Measurements from ENCODE around the gene CTSC. TPM values are rescaled to one million over a fixed set of nuclear protein-coding genes. Genes with fewer than 3 reads are reported as not detected.
A peak's percentile ranks its signal among the peaks of the same experiment; 100 is the strongest.

The CTSC gene
- polyA plus RNA-seq, 1 donor (not counting 4 experiments of a cell fraction or from before 2014, with no cell fraction given) = 658 TPM

GRCh38 chr11:88341522-88342251, 4.2 kb upstream of the CTSC start:
- Histone ChIP-seq H3K27ac (ENCODE audit: control insufficient read depth, insufficient read depth, low read length) (no peak overlapping the region), H3K27me3 (ENCODE audit: control insufficient read depth, extremely low read depth, insufficient read depth, low read length) (no peaks in the 10 kb centered on the region), H3K9me3 (ENCODE audit: control insufficient read depth, low read depth, low read length) (no peaks in the 10 kb centered on the region), H3K79me2 (ENCODE audit: control insufficient read depth, insufficient read depth, low read length) (peaks cover 11% of the 10 kb centered on the region), H3K9me1 (ENCODE audit: control insufficient read depth, extremely low read depth, insufficient read depth, low read length) (no peaks in the 10 kb centered on the region), H3K4me3 (ENCODE audit: control insufficient read depth in 2 of 3, extremely low read depth in 1 of 3, insufficient read depth in 2 of 3, low read depth in 1 of 3, low read length in 3 of 3) (no peak overlapping the region), H3K4me1 (ENCODE audit: control insufficient read depth, extremely low read depth, insufficient read depth, low read length) (peaks cover 17% of the 10 kb centered on the region), H3K36me3 (ENCODE audit: control insufficient read depth in 2 of 2, extremely low read depth in 1 of 2, insufficient read depth in 2 of 2, low read length in 2 of 2) (no peaks in the 10 kb centered on the region), H4K20me1 (ENCODE audit: control insufficient read depth, extremely low read depth, insufficient read depth, low read length) (no peaks in the 10 kb centered on the region), H3K9ac (ENCODE audit: control insufficient read depth, extremely low read depth, insufficient read depth, low read length) (no peak overlapping the region), H3K4me2 (ENCODE audit: control insufficient read depth, extremely low read depth, insufficient read depth, low read depth, low read length) (no peak overlapping the region), H2AFZ (ENCODE audit: control insufficient read depth, low read length) (no peak overlapping the region)
- FAIRE-seq (no peak), DNase-seq (ENCODE audit: low read depth, low spot score) (no peak)
- dilution Hi-C loops (cut with MboI; ENCODE audit: extremely low pct_ligation_motif_present, low sequenced_read_pairs) = loop anchor here (25.0 kb wide), 1 partner anchor 196 kb away; no protein-coding TSS in a partner anchor
- TF ChIP-seq EZH2 (IDR thresholded peaks at IDR 0.05; ENCODE audit: low read length) (no peak), CTCF (optimal IDR thresholded peaks at IDR 0.05 in 1 of 3, IDR thresholded peaks at IDR 0.05 in 1 of 3, conservative IDR thresholded peaks at IDR 0.05 in 1 of 3; ENCODE audit: extremely low read depth in 1 of 3, insufficient read depth in 2 of 3, low read length in 3 of 3) (peak in 1 of 3 experiments; percentile 17)

DNA sequence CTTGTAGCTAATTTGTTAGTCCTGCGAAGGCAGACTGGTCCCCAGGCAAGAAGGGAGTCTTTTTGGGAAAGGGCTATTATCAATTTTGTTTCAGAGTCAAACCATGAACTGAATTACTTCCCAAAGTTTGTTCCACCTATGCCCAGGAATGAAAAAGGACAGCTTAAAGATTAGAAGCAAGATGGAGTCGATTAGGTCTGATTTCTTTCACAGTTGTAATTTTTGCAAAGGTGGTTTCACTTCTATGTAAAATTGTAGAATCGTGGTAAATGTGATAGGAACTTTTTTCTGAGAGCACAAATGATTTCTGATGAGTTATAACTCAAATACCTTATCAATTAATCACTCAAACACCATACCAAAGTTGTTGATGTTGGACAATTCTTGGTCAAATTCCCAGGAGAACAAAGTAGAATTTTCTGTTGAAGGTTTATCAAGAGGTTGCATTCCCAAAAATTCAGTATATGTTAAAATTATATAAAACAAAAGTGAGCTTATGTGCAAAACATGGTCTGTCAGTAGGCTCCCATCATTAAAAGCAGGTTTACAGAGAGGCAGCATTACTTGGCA, 2.9 kb upstream of the CTSC start:
- Histone ChIP-seq H3K9me1 (ENCODE audit: control insufficient read depth, extremely low read depth, insufficient read depth, low read length) (no peaks in the 10 kb centered on the region), H3K9me3 (ENCODE audit: control insufficient read depth, low read depth, low read length) (no peaks in the 10 kb centered on the region), H3K4me2 (ENCODE audit: control insufficient read depth, extremely low read depth, insufficient read depth, low read depth, low read length) (no peak overlapping the region), H3K4me1 (ENCODE audit: control insufficient read depth, extremely low read depth, insufficient read depth, low read length) (peaks cover 19% of the 10 kb centered on the region), H4K20me1 (ENCODE audit: control insufficient read depth, extremely low read depth, insufficient read depth, low read length) (no peaks in the 10 kb centered on the region), H3K9ac (ENCODE audit: control insufficient read depth, extremely low read depth, insufficient read depth, low read length) (no peak overlapping the region), H3K27me3 (ENCODE audit: control insufficient read depth, extremely low read depth, insufficient read depth, low read length) (no peaks in the 10 kb centered on the region), H3K36me3 (ENCODE audit: control insufficient read depth in 2 of 2, extremely low read depth in 1 of 2, insufficient read depth in 2 of 2, low read length in 2 of 2) (peaks cover 0 to under 1% of the 10 kb centered on the region in 2 experiments), H3K79me2 (ENCODE audit: control insufficient read depth, insufficient read depth, low read length) (peaks cover 22% of the 10 kb centered on the region), H3K27ac (ENCODE audit: control insufficient read depth, insufficient read depth, low read length) (no peak overlapping the region), H3K4me3 (ENCODE audit: control insufficient read depth in 2 of 3, extremely low read depth in 1 of 3, insufficient read depth in 2 of 3, low read depth in 1 of 3, low read length in 3 of 3) (no peak overlapping the region), H2AFZ (ENCODE audit: control insufficient read depth, low read length) (no peak overlapping the region)
- no peak for TF ChIP-seq CTCF (optimal IDR thresholded peaks at IDR 0.05 in 1 of 3, IDR thresholded peaks at IDR 0.05 in 1 of 3, conservative IDR thresholded peaks at IDR 0.05 in 1 of 3; ENCODE audit: extremely low read depth in 1 of 3, insufficient read depth in 2 of 3, low read length in 3 of 3)
- TF ChIP-seq EZH2 (IDR thresholded peaks at IDR 0.05; ENCODE audit: low read length) = no peak
- FAIRE-seq (no peak), DNase-seq (ENCODE audit: low read depth, low spot score) (no peak)
- dilution Hi-C loops (cut with MboI; ENCODE audit: extremely low pct_ligation_motif_present, low sequenced_read_pairs) = loop anchor here (25.0 kb wide), 1 partner anchor 197 kb away; no protein-coding TSS in a partner anchor

Measured in keratinocyte (primary cell).